ENCODE measurements around the gene MPP3.
A peak's percentile ranks its signal among the peaks of the same experiment; 100 is the strongest.
"Not testable (repeated sequence)": the region's sequence is repeated elsewhere in the genome, so short reads cannot be mapped to it uniquely, and the experiment has no call there.

Gene MPP3

DNA sequence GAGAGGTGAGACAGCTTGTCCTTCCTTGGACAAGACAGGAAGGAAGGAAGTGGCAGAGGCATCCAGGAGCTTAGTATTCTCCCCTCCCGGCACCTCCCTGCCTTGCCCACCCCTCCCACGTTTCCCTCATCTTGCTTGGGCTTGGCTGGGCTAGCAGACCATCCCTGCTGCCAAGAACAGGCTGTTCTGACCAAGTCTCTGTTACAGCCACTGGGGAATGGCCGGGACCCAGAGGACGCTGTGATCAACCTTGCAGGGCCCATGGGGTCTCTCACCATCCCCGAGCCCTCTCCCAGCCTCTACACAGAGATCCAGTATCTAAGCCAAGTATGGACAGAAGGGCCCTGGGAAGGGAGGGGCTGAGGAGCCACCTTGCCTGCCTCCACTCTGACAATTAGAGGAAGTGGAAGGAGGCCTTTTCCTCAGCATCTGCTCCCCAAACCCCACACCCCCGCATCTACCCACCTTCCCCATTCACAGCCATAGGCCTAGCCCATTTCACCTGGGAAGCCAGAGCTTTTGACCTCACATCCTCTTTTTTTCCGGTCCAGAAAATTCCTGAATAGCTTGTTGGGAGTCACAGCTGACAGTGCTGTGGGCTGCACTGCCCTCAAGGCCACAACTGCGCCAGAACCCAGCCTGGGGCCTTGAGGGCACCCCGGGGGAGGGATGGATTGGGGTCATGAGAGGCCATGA is 28.1 kb upstream of the MPP3 start:
- DNase-seq (ENCODE audit: low read depth), result no peak

DNA sequence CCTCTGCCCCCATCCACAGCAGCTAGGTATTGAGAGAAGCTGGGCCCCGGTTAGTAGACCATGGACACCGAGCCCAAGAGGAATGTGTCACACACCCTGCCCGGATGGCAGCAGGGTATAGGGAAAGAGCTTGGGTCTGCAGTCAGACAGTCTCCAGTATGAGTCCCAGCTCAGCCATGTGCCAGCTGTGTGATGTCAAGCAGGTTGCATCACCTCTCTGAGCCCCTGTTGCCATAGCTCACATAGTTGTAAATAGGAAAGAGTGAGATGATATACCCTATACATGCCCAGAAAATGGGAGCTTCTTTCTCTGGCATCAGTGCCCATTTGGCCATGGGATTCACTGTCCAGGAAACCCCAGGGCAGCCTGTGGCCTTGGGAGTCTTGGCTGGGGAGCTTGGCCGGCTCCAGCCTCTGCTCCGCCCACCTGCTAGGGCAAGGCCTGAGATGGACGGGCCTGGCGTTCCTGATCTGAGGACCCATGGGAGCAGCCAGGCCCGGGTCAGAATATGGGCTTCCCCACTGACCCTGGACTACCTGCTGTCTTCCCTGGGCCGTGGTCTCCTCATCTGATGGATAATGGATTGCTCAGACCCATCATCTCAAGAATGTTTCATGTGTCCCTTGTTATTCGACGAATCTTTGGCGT is 27.3 kb upstream of the MPP3 start:
- DNase-seq (ENCODE audit: low read depth), result no peak

DNA sequence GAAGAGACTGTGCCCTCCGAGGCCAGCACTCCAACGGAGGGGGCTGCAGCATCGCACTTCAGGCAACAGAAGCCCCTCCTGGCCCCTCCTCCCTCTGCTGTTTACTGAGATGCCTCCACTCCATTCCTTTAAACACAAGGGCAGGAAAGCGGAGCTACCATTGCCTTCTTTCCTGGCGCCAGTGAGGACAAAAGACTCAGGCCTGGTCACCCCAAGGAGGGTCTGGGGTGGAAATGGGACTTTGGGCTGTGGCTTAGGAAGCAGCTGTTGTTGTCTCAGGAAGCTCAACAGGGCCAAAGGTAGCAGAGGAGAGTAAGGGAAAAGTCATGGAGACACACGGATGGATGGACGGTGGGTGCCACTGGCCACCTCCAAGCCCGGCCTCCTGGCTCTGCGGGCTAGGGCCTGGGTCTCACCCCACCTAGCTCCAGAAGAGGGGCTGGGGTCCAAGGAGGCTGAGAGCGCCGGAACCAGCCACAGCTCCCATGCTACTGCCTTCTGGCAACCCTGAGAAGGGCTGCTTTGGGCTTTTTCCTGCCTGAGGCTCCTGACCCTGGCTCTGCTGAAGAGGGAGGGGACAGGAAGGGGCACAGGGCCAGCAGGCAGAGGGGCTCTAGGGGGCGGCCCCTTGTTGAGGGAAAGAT is 25.1 kb upstream of the MPP3 start:
- no peak for DNase-seq (ENCODE audit: low read depth)

DNA sequence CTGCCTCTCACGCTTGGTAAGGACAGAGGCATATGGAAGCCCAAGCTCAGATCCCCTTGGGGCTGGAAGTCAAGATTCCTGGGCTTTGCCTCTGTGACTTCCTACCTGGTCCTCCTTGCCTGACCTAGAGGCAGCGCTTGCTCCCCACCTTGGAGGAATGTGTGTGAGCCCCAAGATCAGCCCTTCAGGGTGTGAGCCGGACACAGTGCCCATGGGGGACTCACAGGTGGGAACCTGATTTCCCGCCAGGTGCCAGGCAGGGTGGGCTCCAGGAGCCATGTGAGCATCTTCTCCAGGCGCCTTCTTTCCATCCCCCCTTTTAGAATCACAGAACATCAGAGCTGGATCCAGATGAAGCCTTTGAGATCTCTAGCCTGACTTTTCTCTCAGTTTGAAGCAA is 24.2 kb upstream of the MPP3 start:
- no peak for DNase-seq (ENCODE audit: low read depth)

DNA sequence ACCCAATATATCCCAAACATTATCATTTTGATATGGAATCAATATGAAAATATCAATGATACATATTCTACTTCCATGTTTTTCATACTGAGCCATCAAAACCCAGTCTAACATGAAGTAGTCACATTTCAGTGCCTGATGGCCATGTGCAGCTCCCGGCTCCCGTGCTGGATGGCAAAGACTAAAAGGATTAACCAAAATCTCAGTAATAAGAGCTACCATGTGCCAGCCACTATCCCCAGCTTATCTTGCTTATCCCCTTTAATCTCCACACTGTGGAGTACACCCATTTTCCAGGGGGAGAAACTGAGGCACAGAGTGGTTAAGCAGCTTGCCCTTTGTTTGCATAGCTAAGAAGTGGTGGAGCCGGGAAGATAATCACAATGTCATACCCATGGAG is 23.2 kb upstream of the MPP3 start:
- no peak for DNase-seq (ENCODE audit: low read depth)

DNA sequence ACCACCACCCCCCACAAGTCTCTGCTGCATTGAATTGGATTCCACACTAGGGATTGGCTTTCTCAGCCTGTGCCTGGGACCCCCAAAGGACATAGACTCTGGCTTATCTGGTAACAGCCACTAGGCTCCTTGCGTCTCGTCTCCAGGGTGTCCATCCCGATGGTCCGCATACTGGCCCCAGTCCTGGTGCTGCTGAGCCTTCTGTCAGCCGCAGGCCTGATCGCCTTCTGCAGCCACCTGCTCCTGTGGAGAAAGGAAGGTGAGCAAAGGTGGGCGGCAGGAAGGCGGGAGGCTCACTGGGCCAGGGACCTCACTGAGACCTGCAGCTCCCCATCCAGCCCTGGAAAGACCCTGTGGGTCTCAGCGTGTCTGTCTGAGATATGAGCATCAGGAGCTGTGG is 22.1 kb upstream of the MPP3 start:
- no peak for DNase-seq (ENCODE audit: low read depth)

DNA sequence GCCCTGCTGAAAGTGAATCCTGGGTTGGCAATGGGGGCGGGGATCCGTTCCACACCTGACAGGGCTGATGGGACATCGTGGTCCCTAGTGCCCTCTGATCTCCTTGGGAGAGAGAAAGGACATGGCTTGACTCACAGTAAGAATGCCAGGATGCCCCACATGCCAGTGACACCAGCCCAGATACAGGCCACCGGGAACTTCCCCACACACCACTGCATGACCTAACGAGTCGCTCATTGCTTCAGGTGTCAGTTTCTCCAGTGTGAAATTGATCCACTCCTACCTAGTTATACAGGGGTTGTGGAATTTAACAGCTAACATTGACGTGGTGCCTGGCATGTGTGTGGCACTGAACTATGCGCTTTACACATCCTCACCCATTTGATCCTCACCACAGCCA is 21.6 kb upstream of the MPP3 start:
- no peak for DNase-seq (ENCODE audit: low read depth)

DNA sequence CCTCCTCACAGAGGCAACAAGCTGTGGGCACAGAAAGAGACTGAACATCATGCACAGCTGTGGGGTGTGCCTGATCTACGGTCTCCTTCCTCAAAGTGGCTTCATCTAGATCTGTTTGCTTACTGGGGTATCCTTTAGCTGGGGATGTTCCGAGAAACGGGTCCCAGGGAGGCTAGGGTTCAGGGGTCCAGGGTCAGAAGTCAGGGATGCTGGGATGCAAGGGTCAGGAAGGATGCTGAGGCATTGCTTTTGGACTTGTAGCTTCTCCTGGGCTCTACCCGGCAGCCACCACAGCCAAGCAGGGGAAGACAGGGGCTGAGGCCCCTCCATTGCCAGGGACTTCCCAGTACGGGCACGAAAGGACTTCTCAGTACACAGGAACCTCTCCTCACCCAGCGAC is 20.6 kb upstream of the MPP3 start:
- DNase-seq (ENCODE audit: low read depth), result no peak

DNA sequence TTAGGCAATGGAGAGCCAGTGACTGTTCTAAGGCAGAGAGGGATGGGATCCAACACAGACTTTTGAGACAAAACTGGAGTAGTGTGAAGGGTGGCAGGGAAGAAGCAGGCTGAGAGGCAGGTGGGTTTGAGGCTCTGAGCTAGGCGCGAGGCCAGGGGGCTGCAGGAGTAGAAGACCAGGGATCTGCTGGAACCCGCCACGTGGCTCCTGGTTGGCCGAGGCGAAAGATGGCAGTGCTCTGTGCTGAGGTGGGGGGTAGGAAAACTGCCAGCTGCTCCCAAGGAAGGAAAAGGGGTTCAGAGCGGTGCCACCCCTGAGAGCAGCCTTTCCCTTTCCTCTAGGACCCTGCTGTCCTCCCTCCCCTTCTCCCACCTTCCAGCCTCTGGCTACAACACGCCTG is 19.6 kb upstream of the MPP3 start:
- no peak for DNase-seq (ENCODE audit: low read depth)

DNA sequence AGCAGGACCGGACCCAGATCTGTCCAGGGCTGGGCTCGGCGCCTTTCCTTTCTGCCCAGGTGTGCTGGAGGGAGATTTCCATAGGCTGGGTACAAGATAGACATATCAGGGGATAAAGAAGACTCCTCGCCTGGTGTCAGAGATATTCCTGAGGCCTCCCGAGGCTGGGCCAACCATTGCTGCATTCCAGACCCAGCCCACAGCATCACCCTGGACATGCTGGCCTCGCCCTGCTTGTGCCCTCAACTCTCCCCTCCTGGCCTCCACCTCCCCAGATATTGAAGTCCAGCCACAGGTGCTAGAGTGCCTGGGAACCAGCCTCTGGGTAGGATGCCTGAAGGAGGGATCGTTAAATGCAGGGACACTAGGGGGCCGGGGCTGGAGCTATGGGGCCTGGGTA is 16.2 kb upstream of the MPP3 start:
- no peak for DNase-seq (ENCODE audit: low read depth)

DNA sequence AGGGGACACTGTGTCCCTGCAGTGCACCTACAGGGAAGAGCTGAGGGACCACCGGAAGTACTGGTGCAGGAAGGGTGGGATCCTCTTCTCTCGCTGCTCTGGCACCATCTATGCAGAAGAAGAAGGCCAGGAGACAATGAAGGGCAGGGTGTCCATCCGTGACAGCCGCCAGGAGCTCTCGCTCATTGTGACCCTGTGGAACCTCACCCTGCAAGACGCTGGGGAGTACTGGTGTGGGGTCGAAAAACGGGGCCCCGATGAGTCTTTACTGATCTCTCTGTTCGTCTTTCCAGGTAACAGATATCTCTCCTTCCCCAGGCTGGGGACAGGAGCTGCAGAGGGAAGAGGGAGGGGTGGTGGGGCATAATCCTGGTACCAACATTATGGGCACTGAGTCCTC is 15.7 kb upstream of the MPP3 start:
- no peak for DNase-seq (ENCODE audit: low read depth)

DNA sequence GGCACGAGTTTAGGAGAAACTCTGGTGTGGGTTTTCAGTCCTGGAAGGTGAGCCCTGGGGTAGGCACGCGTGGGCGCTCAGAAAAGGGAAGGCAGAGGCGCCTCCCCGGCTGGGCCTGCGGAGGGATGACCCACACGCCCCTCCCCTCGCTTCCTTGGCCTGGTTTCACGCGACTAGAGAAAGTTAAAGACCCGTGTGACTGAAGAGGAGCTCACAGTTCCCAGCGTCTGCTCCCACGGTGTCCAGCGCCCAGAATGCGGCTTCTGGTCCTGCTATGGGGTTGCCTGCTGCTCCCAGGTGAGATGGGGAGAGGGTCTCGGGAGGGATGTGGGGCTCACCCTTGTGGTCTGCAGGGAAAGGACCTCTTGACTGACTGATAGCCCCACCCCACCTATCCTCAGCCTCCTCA is 14.0 kb upstream of the MPP3 start, which contains the start of gene CD300LG:
Gene CD300LG, plus strand, starts transcription at position 214 of the 409 bp plus-strand sequence. Its CDS starts 41 bp downstream, at position 255.
- no peak for DNase-seq (ENCODE audit: low read depth)

DNA sequence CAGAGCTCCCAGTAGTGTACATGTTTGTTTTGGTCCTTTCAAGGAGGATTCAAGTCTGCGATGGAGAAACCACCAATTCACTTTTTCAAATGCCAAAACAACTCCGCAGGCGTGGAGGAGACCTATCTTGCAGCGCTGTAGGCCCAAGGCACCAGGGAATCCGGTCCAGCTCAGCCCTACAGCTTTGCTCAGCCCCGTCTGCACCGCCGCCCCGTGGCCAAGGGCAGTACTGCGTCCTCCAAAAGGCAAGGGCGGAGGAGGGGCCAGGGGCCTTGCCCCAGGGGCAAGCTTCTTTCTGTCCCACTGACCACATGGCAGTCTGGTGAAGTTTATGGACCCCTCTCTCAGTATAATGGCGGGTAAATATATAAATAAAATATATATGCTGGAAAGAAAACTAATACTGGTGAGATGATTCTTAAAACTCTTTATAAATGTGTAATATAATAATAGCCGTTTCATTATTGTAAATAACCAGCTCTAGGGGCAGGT is 13.3 kb upstream of the MPP3 start:
- peak; percentile 74 for DNase-seq (ENCODE audit: low read depth)

DNA sequence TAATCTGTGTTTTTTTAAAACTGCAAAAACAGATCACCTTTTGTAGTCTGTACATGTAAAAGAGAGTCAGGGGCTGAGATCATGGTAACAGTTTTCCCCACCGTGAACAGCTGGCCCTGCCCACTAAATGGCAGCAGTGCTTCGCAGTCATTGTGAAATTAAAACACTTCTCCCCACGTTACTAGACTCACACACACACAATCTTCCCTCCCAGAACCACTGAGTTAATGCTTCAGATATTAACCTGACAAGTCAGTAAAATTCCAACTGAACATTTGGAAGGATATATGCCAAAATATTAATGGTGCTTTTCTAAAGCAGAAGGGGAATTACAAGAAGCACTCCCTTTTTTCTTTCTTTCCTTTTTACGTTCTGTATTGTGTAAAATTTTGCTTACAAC is 12.8 kb upstream of the MPP3 start:
- no peak for DNase-seq (ENCODE audit: low read depth)

DNA sequence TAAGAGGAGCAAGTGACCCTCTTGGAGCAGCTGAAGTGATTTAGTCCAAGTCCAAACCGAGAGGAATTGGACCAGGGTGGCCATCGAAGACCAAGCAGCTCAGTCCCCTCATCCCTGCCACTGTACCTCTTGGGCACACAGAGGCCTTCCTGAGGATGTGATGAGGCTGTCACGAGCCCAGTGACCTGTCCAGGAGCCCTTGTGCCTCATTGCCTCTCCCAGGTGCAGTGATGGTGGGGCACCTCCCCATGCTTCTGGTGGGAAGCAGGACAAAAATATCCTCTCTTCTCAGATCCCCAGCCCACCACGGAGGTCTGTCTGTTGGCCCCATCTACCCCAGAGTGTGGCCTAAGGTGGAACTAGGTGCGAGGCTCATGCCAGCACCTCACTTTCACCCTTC is 11.3 kb upstream of the MPP3 start:
- no peak for DNase-seq (ENCODE audit: low read depth)

DNA sequence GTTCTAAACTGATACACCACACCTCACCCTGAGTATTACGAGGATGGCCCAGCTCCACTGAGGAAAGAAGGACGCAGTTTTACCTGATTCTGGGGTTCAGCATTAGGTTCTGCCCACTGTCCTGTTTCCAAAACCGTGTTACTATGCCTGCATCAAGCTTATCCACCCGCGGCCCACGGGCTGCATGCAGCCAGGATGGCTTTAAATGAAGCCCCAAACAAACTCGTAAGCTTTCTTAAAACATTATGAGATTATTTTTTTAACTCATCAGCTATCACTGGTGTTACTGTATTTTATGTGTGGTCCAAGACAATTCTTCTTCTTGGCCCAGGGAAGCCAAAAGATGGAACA is 10.0 kb upstream of the MPP3 start:
- no peak for DNase-seq (ENCODE audit: low read depth)

DNA sequence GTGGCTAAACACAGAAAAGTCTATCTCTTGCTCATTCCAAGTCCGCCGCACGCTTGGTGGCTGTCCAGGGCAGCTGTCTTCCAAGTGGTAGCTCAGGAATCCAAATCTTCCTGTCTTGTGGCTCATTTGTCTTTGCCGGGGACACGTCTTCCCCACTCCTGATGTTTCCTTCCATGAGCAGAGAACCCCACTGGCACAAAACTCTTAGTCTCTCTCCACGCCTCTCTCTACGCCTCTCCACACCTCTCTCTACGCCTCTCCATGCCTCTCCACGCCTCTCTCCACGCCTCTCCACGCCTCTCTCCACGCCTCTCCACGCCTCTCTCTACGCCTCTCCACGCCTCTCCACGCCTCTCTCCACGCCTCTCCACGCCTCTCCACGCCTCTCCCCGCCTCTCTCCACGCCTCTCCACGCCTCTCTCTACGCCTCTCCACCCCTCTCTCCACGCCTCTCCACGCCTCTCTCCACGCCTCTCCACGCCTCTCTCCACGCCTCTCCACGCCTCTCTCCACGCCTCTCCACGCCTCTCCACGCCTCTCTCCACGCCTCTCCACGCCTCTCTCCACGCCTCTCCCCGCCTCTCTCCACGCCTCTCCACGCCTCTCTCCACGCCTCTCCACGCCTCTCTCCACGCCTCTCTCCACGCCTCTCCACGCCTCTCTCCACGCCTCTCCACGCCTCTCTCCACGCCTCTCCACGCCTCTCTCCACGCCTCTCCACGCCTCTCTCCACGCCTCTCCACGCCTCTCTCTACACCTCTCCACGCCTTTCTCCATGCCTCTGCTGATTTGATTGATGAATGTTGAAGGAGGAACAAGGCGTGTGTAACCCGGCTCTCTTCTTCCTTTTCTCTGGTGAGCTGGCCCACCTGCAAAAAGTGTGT is 9.4 kb upstream of the MPP3 start:
- not testable (repeated sequence) for DNase-seq (ENCODE audit: low read depth)

DNA sequence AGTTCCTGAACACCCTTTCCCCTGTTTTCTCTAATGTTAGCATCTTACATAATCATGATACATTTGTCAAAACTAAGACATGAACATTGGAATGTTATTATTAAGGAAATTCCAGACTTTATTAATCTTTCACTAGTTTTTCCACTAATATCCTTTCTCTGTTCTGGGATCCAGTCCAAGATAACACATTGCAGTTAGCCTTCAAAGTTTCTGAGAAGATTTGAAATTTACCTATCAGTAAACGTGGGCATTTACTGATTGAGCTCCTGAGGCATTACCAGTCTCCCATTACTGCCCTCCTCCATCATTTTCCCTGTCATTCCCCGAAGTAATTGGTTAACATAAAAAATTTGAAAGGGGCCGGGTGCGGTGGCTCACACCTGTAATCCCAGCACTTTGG is 8.3 kb upstream of the MPP3 start:
- DNase-seq (ENCODE audit: low read depth), result no peak

DNA sequence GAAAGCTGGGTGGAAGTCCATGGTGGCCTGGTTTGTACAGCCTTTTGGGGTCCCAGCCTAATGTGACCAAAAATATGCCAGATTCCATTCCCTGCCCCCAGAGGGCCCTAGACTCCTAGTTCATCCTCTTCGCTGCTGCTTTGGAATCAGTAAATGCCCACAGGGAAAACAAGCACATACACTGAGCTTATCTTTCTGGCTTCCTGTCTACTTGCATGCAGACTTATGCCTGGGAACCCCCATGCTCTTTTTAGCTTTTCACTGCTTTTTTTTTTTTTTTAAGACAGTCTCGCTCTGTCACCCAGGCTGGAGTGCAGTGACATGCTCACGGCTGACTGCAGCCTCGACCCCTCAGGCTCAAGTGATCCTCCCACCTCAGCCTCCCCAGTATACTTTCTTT is 7.9 kb upstream of the MPP3 start:
- no peak for DNase-seq (ENCODE audit: low read depth)

DNA sequence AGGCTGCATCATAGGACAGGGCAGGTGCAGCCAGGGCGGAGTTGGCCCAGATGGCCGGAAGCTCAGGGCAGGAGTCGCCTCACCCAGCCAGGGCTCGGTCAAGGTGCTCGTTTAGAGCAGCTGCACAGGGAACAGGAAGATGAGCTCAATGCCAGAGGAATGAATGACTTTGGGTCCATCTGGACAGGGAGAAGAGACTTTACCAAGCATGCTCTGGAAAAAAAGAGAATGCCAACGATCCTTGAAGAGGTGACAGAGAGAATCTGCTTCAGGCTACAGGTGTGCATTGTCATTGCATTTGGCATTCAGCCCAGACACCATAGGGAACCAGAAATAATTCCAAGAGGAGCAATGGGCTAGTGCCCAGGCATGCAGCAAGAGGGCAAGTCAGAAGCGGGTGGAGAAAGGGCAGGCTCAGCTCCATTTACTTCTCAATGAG is 6.7 kb upstream of the MPP3 start:
- DNase-seq (ENCODE audit: low read depth), result no peak

DNA sequence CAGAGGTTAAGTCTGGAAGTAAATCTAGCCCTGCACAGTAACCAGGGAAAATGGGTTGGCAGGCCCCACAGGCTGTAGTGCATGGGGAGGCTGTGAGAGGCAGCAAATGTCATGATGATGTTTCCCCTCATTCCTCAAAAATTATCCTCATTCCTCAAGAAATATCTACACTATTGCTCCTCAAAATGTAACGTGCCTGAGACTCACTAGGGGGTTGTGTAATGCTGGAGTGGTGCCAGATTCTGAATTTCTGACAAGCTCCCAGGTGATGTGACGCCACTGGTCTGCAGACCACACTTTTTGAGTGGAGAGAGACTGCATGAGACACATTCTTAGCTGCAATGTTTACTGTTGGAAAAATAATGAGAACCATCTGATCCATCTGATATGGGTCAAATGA is 1.2 kb upstream of the MPP3 start:
- DNase-seq (ENCODE audit: low read depth), result no peak

DNA sequence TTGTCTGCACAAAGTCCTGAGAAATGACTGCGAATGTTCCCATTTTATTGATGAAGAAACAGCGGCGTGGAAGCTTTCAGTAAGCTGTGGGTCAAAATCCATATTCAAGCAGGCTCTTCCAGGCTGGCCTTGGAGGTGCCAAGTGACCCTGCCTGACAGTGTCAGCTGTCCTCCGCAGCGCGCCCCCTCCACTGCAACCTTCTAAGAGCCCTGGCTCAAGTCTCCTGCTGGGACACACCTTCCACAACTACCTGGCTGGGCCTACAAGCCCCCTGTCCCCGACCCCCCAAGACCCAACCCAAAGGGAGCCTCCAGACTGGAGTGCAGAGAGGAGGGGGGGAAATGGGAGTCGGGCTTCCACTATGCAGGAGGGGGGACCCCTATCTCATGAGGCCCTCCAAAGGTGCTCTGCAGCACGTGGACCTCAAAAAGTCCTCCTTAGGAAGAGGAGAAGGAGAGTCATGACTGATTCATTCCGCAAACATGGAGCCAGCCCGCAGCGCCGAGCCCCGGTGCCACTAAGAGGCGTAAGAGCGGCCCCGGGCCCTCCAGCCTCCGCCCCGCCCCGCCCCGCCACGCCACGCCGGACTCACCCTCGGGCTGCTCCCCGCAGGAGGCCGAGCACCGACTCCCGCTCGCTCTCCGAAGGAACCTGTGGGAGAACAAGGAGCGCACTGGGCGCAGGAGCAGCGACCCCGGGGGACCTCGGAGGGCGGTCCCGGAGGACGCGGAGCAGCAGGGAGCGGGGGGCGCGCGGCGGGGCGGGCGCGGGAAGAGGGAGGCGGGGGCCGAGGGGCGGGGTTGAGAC is 574 bp downstream of the MPP3 start:
- no peak for DNase-seq (ENCODE audit: low read depth)

All from stimulated activated CD8-positive, alpha-beta memory T cell treated with anti-CD3 and anti-CD28 coated beads, Interleukin-7, amount 100 ng/mL, for 24 hours (primary cell).